Measurements from ENCODE around the gene PALM3. TPM values are rescaled to one million over a fixed set of nuclear protein-coding genes. Genes with fewer than 3 reads are reported as not detected.

The PALM3 gene
- total RNA-seq, 1 donor from 2014 or later: 5.7 TPM

DNA sequence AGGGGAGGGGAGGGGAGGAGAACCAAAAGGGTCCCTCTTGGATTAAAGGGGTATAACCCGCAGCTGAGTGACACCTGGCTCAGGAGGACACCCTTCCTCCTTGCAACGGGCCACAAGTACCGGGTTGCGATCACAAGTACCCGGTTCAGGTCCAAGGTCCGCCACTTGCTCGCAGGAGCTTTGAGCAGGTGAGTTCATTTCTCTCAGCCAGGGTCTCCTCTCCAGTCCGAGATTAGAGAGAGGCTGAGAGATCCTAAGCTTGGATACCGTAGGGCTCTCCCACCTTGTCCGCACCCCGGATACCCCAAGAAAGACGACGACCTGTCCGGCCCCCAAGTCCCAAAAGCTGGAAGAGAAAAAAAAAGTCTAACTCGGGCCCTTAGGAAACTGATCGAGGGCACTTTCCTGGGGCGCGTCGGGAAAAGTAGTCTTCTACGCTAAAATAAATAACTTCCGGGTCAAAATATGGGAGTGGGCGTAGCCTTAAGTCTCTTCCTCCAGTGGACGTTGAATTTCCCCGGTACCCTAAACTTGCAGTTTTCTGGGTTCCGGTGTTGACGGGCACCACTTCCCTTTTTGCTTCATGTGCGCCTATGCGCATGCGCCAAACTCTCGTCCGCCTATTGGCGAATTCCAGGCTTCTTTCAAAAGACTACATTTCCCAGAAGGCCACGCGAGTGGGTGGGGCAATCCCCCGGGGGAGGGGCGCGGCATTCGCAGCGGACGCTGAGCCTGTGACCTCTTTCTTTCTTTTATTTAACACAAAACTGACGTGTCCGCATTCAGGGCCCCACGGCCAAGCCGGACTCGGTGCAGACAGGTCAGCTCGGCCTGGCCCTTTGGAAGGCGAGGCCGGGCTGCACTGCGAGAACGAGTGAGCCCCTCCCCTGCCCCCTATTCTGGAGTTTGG, 19.3 kb upstream of the PALM3 start:
- peaks cover 4% of the 10 kb centered on the region for H3K27me3 Mint-ChIP-seq (ENCODE audit: low read depth)
- peak overlapping the region; percentile 98 for H3K27ac Mint-ChIP-seq (ENCODE audit: unreplicated experiment)

DNA sequence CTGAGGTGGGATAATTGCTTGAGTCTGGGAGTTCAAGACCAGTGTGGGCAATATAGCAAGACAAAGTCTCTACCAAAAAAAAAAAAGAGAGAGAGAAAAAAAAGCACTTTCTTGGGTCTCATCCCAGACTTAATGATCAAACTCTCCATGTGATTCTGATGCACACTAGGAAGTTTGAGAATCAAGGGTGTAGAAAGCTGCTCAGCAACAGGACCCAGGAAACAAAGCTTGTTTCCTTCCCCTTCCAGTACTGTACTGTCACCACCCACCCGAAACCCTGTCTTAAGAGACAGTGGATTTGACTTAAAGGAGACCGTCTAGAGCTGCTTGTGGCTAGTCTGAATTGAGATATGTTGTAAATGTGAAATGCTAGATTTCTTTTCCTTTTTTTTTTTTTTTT, 16.5 kb upstream of the PALM3 start:
- no peaks in the 10 kb centered on the region for H3K36me3 Mint-ChIP-seq (ENCODE audit: low read depth)
- H3K4me1 Mint-ChIP-seq: peaks cover 36% of the 10 kb centered on the region
- H3K9me3 Mint-ChIP-seq: no peaks in the 10 kb centered on the region
- no peak for DNase-seq (ENCODE audit: low read depth, low spot score)
- H3K4me3 Mint-ChIP-seq: peak overlapping the region; percentile 44
- TF ChIP-seq, protein P1, sequence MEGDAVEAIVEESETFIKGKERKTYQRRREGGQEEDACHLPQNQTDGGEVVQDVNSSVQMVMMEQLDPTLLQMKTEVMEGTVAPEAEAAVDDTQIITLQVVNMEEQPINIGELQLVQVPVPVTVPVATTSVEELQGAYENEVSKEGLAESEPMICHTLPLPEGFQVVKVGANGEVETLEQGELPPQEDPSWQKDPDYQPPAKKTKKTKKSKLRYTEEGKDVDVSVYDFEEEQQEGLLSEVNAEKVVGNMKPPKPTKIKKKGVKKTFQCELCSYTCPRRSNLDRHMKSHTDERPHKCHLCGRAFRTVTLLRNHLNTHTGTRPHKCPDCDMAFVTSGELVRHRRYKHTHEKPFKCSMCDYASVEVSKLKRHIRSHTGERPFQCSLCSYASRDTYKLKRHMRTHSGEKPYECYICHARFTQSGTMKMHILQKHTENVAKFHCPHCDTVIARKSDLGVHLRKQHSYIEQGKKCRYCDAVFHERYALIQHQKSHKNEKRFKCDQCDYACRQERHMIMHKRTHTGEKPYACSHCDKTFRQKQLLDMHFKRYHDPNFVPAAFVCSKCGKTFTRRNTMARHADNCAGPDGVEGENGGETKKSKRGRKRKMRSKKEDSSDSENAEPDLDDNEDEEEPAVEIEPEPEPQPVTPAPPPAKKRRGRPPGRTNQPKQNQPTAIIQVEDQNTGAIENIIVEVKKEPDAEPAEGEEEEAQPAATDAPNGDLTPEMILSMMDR (conservative IDR thresholded peaks at IDR 0.05): no peak
- no peak overlapping the region for H3K27ac Mint-ChIP-seq (ENCODE audit: unreplicated experiment)
- H3K27me3 Mint-ChIP-seq (ENCODE audit: low read depth): peaks cover 23% of the 10 kb centered on the region

More for the DNA sequence above, 19.3 kb upstream of the PALM3 start:
- TF ChIP-seq, protein P1 (conservative IDR thresholded peaks at IDR 0.05): no peak
- Mint-ChIP-seq H3K36me3 (ENCODE audit: low read depth) (no peaks in the 10 kb centered on the region), H3K9me3 (no peaks in the 10 kb centered on the region), H3K4me3 (peak overlapping the region; percentile 94), H3K4me1 (peaks cover 22% of the 10 kb centered on the region)
- DNase-seq (ENCODE audit: low read depth, low spot score): peak; percentile 100

DNA sequence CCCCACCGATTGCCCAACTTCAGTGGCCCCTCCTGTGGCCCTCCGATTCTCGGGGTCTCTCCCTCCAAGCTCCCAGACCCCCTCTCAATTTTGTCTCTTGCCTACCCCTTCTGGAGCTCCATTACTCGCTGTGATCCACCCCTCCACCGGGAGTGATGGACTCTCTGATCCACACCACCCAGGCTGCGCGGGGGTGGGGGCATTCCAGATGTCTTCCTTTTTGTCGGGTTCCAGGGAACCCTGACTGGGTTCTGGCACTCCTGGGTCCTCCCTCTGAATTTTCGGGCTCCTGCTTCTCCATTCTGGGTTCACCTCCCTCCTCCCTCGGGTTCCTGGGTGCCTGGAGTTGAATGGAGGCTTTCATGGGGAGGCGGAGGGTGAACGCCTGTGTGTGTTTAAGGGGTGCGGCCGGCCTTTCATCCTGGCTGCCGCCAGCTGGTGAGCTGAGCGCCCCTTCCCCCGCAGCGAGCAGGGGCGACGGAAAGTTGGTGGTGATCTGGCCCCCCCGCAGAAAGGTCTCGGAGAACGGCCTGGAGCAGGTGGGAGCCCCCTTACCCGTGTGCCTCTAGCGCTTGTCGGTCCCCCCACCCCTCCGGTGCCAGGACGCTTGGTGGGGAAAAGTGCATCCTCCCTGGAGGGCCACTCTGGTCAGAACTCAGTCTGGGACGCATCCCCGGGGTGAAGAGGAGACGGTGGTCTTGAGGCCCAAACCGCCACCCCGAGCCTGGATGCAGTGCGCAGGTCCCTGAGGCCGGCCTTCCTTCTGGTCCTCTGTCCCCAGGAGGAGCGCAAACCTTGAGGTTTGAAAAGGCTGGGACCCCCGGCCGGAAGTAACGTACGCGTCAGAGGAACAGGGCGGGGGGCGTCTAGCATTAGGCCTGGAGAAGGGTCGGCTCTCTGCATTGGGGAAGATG, 12.3 kb upstream of the PALM3 start:
- peaks cover 25% of the 10 kb centered on the region for H3K27me3 Mint-ChIP-seq (ENCODE audit: low read depth)
- H3K36me3 Mint-ChIP-seq (ENCODE audit: low read depth): no peaks in the 10 kb centered on the region
- H3K4me3 Mint-ChIP-seq: peak overlapping the region; percentile 88
- DNase-seq (ENCODE audit: low read depth, low spot score): no peak
- TF ChIP-seq, protein P1 (conservative IDR thresholded peaks at IDR 0.05): no peak
- H3K4me1 Mint-ChIP-seq: peaks cover 14% of the 10 kb centered on the region
- H3K27ac Mint-ChIP-seq (ENCODE audit: unreplicated experiment): no peak overlapping the region
- no peaks in the 10 kb centered on the region for H3K9me3 Mint-ChIP-seq

DNA sequence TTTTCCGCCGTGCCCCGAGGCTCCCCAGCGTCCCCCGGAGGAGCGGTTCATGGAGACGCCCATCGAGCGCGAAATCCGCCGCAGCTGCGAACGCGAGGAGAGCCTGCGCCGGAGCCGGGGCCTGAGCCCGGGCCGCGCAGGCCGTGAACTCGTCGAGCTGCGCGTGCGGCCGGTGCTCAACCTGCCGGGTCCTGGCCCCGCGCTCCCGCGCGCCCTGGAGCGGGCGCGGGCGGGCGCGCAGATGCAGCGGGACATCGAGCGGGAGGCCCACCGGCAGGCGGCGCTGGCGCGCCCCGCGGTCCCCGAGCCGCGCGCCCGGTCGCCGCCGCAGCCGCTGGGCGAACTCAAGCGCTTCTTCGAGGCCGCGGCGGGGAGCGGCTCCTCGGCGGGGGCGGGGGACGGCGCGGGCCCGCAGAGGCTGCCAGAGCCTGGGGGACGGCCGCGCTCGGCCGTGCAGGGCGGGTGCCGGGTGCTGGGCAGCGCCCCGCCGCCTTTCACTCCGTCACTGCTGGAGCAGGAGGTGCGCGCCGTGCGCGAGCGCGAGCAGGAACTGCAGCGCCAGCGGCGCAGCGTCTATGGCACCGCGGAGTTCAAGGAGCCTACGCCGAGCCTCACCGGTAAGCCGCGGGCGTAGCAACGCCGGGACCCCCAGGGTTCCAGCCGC, 11.5 kb upstream of the PALM3 start:
- DNase-seq (ENCODE audit: low read depth, low spot score): peak; percentile 73
- TF ChIP-seq, protein P1 (conservative IDR thresholded peaks at IDR 0.05): peak; percentile 66
- no peaks in the 10 kb centered on the region for H3K9me3 Mint-ChIP-seq
- peaks cover 25% of the 10 kb centered on the region for H3K27me3 Mint-ChIP-seq (ENCODE audit: low read depth)
- H3K36me3 Mint-ChIP-seq (ENCODE audit: low read depth): no peaks in the 10 kb centered on the region
- H3K27ac Mint-ChIP-seq (ENCODE audit: unreplicated experiment): no peak overlapping the region
- peak overlapping the region; percentile 88 for H3K4me3 Mint-ChIP-seq
- peaks cover 14% of the 10 kb centered on the region for H3K4me1 Mint-ChIP-seq
